GM21723 (cell line): Measurements from ENCODE around the gene FBXL14.

Source experiments
- ATAC-seq: cut with Tn5 transposase; IDR thresholded peaks from one replicate; pipeline ENCODE4 v1.9.1; 2021; ENCODE audit warnings: mild to moderate bottlenecking, moderate library complexity; ENCODE audit not compliant: unreplicated experiment

FBXL14 gene

DNA sequence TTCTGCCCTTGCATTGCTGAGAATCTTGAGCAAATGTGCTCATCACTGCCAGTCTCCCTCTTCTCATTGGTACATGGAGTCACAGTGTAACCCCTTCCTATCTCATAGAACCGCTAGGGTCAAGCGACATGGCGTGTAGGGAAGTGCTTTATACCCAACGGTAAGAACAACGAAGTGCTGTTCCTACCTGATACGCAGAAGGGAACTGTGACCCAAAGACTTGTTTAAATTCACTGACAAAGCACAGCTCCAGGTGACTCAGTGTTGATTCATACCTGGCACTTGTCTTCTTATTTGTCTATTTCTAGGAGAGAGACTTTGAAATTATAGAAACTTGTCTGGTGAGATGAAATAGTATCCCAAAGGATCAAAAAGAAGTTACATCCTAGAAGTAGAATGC lies 53.7 kb downstream of the FBXL14 start:
- ATAC-seq, result no peak

DNA sequence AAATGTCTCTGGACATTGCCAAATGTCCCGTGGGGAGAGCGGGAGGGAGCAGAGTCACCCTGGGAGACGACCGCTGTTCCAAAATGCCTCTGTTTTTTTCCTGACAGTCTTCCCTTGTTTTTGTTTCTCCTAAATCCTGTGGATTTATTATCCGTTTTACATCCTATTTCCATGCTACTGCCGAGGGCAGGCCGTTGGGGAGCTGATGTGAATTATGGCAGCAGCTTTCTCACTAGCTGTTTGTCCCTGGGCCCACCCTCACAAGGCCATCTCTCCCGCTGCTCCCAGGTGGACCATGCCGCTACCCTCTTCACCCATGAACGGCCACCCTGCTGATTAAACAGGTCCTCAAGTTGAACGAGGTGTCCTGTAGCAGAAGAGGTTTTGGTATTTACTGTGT lies 55.2 kb downstream of the FBXL14 start:
- no peak for ATAC-seq

DNA sequence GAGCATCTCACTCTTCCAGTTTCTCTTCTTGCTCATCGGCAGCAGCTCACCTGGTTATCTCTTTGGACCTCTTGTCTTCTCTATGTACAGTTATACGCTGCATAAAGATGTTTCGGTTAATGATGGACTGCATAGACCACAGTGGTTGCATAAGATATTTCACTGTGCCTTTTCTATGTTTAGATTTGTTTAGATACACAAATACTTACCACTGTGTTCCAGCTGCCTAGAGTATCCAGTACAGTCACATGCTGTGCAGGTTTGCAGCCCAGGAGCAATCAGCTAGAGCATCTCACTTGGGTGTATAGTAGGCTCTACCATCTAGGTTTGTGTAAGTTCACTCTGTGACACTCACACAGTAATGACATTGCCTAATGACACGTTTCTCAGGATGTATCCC lies 57.6 kb downstream of the FBXL14 start:
- ATAC-seq, result no peak

DNA sequence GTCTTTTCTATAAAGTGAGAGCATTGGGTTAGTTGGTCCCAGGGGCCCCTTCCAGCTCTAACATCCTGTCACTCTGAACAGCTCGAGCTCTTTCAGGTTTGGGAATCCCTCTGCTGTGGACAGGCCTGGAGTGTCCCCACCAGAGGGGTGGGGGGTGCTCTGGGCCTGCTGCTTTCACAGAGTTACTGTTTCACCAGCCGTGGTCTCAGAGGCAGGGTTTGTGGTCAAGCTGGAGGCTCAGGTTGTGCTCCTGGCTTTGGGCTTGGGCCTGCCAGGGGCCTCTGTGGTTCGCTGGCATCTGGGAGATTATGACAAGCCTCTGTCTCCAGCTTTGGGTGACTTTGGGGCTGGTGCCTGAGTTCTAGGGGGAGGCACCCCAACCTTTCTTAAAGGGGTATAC lies 59.6 kb downstream of the FBXL14 start:
- ATAC-seq, result no peak

DNA sequence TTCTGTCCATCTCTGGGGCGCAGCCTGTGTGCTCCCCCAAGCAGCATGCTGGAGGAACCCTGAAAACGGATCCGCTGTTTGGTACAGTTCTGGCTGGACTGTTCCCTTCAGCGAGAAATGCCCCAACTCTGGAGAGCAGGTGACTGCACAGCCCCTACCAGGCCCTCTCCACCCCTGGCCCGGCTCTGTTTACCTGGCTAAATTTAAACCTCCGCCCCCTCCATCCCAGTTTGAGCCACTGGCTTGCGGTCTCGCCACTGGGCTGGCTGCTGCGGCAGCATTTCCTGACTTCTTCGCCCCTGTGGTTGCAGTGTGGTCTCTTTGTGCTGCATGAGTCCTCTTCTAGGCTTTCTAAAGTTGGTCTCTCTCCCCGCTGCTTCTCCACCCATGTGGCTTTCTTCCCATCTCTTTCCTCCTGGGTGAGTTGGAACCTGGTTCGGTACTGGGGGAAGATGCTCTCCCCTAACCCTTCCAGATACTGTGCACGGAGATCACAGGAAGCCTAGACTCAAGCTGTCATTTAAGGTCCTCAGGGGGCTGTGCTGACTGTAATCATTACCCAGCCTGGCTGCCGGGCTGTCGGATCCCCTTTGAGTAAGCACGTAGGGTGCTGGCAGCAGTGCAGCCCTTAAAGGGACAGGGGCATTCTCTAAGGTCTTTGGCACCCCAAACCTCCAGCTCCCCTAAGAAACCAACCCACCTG lies 60.6 kb downstream of the FBXL14 start:
- peak; percentile 43 for ATAC-seq

DNA sequence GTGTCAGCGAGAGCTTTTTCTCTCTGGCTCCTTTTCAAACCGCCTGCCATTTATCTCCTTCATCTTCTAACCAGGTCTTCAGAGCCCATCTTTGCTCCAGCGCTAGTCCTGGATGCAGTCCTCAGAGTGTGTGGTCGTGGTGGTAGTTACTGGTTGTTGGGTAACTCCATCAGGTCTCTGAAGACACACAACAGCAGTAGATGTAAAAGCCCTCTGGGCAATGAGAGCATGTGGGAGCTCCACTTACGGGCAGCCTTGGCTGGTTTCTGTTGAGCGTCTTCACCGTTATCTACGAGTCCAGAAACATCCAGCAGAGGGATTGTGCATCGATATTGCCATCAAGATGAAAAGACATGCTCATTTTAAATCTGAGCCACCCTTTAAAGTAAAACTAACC lies 61.2 kb downstream of the FBXL14 start:
- peak; percentile 29 for ATAC-seq

DNA sequence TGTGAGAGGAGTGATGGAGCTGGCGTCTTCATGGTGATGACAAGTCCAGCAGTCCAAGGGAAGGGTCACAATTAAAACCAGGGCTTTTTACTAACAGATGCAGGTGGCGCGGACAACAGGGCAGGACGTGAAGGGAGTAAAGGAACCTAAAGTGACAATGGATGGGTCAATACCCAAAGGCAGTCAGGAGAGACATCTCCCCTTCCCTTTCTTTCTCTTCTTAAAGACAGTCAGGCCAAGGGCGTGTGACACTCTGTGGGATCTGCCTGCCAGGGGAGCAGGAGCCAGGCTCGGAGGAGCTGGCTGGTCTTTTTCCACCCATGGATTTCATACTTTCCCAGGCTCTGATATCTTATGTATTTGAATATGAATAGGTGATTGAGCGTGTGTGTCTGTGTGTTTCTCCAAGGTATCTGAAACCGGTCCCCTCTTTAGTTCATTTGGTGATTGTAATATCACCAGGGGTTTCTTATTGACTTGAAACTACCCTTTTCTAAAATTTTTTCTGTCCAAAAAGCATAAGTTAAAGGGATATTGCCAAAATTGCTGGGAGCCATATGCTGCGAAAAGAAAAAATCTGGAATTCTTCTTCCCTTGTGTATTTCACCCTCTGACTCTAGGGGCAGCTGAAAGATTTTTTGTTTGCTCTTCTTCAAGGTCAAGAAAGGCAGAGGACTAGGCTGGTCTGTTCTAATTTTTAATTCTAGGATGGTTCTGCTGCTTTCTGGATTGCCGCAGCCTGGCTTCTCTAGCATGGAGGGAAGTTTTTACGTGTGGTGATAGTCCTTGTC lies 61.8 kb downstream of the FBXL14 start:
- no peak for ATAC-seq

DNA sequence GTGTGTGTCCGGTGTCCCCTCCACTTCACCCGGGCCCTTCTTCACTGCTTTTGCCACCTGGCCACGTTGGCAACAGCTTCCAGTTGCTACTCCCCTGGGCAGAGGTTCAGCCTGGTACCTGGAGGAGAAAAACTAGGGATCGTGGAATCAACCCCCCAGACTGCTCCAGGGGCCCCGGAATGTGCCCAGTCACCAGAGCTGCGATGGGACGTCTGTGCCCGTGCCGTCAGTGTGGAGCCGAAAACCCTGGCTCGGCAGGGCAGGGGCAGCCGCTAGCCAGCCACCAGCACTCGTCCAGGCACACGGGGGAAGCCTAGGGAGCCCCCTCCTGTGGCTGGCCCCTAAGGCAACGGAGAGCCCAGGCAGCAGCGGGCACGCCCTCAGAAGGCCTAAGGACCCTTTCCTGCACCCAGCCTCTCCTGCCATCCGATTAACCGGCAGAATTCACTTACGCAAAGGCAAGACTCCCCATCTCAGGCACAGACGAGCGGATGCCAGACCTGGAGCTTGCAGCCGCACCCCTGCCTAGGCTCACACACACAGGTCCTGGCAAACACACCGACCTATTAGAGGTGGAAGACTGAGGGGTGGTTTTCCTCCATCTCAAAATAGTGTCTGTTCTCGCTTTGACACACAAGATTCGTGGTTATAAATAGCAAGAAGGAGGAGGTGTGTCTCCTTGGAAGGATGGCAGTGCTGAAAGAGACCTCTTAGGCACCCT lies 62.6 kb downstream of the FBXL14 start:
- ATAC-seq, result no peak

DNA sequence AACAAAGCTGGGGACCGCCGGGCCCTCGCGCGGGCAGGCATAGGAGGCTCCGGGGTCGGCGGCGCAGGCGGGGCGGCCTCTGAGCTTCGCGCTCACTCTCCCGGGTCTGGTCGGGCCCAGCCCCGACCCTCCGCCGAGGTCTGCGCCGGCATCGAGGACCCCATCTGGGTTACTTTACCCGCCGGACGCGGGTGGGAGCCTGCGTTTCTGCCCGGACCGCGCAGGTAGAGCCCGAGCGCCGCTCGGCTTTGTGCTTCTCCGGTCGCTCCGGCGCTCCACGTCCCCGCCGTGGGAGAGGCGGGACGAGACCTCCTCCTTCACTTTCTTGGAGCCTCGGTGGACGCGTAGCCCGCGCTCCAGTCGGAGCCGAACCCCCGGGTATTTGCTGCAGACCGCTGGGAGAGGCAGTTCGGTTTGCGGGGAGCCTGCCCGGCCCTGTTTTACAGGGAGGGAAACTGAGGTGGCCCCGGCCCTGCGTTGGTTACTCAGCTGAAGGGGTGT lies 63.2 kb downstream of the FBXL14 start:
- no peak for ATAC-seq

DNA sequence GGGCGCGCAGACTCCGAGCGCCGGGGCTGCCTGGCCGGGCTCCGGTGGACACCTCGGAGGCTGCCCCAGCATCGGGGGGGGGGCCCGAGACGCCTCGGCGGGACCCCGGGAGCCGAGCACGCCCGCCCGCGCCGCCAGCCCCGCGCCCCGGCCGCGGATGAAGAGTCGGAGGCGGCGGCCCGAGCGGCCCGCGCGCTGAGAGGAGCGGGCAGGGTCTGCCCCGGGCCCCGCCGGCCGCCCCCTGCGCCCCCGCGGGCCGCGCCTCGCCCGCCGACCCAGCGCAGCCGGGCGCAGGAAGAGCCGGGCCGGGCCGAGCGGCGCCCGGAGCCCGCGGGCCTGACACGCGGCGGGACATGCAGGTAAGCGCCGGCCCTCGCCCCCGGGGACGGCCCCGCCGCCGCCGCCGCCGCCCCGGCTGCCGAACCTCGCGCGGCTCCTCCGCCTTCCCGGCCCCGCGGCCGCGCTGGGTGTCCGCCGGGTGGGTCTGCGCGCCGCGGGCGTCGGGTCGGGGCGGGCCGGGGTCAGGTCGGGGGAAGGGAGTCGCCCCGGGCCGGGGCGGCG lies 63.7 kb downstream of the FBXL14 start:
- no peak for ATAC-seq

DNA sequence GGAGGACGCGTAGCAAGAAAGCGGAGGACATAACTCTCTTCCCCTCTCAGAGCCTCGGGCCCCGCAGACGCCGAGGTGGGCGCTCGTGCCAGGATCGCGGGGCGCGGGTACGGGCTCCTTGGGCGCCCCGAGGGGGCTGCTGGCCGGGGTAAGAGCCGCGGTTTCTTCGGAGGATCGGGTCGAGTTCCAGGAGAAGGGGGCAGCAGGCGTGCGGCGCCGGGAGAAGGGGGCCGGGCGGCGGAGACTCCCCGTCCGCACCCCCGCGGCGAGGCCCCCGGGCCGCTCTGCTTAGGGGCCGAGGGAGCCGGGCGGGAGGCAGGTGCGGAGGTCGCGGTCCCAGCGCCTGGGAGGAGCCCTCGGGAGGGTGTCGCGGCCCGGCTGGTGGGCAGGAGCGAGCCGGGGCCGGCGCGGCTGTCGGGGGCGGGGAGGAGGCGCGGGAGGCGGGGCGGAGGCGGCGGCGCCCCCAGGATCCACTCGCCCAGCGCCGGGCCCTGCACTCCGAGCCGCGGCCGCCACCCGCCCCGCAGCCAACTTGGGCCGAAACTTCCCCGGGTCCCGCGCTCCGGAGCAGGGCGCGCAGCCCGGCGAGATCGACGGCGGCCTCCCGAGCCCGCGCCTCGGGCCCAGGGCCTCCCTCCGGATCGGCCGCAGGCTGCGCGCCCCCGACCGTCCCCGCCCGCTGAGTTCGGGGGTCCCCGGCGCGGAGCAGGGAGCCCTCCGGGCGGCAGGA lies 64.4 kb downstream of the FBXL14 start:
- no peak for ATAC-seq

DNA sequence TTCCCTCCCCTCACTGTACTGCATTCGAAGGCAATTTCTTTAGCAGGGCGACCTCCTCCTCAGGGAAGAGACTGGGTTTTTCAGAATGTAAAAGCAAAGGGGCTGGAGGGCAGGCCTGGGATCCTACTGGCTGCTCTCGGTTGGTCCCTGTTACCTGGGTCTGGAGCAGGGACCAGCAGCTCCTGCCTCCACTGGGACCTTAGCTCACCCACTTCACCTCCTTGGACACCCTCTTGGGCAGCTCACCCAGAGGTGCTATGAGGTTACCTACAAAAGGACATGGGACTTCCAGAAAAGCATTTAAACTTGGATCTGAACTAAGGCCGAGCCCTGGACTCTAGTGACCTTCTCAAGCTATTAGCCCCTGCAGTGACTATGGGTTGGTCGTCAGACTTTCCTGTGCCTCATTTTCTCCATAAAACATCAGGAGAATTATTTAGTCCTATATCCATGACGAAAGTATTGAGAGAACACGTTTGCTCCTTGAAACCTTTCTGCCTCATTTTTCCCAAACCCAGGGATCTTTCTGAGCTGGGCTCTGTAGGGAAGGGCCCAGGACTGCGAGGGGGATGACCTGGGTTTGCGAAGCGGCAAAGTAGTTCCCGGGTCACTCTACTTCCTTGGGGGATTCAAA lies 65.0 kb downstream of the FBXL14 start:
- no peak for ATAC-seq

DNA sequence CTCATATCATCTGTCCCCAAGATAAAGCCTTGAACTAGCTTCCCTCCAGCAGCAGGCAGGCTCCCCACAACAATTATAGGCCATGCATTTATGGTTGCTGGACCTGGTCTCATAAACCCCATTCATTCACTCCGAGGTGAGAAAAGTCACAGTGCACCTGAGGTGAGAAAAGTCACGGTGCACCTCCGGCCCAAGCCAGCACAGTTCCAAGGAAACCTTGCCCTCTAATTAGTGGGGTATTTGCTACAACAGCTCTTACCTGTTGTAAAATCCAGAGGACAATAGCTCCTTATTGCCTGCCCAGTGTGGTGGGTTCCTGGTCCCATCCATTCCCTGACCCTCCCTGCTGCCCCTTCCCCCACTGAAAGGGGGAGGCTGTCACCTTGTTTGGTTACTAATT lies 65.6 kb downstream of the FBXL14 start:
- no peak for ATAC-seq

DNA sequence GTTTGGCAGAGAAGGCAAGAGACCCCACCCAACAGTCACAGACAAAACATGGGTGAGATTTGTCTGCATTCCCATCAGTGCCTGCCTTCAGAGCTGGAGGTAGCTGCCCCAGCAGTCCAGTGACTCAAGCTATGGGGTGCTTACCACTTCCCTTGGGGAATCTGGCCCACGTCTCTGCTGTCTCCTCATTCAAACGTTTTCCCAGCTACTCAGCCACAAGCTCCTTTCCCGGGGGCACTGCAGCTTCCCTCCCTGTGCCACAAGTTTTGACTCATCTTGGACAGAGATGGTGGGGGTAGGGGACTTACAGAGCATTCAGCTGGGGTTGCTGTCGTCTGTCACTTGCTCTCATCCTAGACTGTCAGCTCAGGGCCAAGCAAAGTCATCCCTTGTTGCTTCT lies 66.6 kb downstream of the FBXL14 start:
- ATAC-seq, result no peak

DNA sequence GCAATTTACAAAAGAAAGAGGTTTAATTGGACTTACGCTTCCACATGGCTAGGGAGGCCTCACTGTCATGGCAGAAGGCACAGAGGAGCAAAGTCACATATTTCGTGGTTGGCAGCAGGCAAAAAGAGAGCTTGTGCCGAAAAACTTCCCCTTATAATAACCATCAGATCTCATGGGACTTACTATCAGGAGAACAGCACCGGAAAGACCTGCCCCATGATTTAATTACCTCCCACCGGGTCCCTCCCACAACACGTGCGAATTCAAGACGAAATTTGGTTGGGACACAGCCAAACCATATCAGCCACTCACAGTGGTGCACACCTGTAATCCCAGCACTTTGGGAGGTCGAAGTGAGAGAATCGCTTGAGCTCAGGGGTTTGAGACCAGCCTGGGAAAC lies 68.5 kb downstream of the FBXL14 start:
- ATAC-seq, result no peak

DNA sequence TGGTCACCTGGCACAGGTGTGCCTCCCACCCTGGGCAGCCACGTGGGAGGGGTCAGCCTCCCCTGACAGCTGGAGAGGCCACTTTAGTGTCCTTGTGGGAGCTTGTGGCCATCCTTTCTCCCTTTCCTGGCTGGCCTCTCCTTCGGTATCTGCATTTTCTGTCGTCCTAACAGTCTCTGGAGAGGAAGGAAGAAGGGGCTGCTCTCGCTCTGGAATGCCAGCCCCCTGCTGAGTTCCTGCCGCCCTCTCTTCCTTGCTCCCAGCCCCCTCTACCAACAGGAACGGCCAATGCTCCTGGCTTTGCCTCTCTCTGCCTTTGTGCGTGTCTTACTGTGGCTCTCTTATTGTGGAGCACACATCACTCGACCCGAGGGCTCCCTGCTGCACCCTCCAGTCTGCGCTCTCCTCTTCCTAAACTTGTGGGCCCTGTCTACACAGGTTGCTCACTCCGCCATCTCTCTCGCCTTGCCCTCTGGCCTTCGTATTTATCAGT lies 70.8 kb downstream of the FBXL14 start:
- no peak for ATAC-seq

DNA sequence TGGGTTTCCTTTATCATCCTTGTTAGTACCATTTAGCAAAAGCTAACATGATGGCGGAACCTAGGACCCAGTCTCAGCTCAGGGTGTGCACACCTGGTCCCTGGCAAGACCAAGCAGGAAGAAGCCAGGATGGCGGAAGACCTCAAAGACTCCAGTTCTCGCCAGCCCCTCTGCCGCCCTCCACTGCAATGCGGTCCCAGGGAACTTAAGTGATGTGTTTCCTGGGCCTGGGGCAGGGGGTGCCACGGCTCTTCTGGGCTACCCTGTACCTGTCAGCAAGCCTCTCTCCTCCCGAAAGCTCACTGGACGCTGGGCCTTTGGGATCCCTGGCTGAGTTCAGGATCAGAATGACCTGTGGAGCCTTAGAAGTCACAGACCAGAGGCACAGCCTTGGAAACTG lies 71.3 kb downstream of the FBXL14 start:
- ATAC-seq, result no peak

DNA sequence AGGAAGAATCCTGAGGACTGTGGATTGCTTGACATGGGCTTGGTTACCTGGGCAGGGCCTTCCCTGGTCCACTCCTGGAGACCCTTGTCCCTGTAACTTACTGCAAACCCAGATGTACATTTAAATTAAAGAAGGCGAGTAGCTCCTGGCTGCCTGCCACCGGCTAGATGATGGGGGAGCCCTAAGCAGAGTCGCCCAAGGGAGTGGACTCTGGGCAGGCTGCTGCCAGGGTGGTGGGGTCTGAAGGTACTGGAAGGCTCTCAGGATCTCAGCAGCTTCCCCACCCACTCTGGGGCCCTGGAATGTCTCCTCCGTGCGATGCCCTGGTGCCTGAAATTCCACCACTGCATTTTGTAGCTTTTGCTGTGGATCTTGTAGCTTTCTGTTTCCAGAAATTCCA lies 74.7 kb downstream of the FBXL14 start:
- ATAC-seq, result no peak

DNA sequence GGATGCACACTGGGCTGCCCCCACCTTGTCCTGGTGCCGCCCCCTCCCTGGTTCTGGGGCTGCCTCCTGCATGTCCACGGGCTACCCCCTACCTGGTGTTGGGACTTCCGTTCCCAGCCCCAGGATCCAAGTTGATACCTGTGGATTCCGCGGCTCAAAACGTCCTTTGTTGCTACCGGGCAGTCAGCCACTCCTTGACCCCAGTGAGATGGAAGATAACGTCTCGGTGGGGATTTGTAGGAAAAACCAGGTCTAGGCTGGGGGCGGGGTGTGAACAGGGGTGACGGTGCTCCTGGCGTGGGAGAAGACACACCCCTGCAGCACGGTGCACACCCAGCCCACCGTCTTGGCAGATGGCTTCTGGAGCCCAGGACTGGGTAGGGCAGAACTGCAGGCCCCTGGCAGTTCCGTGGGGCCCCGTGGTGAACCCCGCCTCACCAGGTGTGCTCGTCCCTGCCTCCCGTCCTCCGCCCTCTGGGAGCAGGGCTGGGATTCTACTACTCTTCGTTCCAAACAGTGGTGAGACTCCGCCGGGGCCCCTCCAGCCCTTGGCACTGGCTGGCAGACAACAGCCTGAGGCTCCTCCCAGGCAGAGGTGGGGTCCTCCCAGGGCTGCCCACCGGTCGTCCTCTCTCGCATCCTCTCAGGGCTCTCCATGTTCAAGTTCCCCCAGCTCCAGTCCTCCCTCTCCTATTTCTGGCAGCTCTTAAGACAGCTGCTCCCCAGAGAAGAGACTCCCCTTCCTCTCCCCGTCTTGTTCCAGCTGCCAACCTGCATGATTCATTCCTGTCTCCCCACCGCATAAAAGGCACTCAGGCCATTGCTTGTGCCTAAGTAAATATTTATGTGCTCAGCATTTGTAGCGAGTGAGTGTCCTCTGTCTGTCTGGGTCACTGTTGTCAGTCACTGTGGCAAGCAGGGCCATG lies 75.5 kb downstream of the FBXL14 start:
- ATAC-seq, result no peak
